Fibroblast of villous mesenchyme (primary cell): ENCODE data around the gene RAB15. TPM values are rescaled to one million over a fixed set of nuclear protein-coding genes. Genes with fewer than 3 reads are reported as not detected.
A peak's percentile ranks its signal among the peaks of the same experiment; 100 is the strongest.

ENCODE experiments used
- DNase-seq: peaks from one replicate; pipeline ENCODE4 v3.0.0-alpha.2; 2010; ENCODE audit warnings: low read depth
- H3K4me3 ChIP-seq: 2 replicates; pipeline ENCODE4 v1.5.1; 2011; ENCODE audit warnings: low read depth, mild to moderate bottlenecking, low read length
- CTCF ChIP-seq: IDR thresholded peaks from 2 replicates; pipeline ENCODE4 v1.5.1; 2012; ENCODE audit warnings: low read depth, mild to moderate bottlenecking, low read length; ENCODE audit not compliant: insufficient read depth
- total RNA-seq: library from RNA; depleted of rRNA; stranded (reverse); fragments of >200 nt; gene quantifications from 2 replicates; pipeline ENCODE4 v1.2.3, GENCODE V29; 2012

RAB15 gene
- total RNA-seq, 1 donor, result 3.5 TPM

DNA sequence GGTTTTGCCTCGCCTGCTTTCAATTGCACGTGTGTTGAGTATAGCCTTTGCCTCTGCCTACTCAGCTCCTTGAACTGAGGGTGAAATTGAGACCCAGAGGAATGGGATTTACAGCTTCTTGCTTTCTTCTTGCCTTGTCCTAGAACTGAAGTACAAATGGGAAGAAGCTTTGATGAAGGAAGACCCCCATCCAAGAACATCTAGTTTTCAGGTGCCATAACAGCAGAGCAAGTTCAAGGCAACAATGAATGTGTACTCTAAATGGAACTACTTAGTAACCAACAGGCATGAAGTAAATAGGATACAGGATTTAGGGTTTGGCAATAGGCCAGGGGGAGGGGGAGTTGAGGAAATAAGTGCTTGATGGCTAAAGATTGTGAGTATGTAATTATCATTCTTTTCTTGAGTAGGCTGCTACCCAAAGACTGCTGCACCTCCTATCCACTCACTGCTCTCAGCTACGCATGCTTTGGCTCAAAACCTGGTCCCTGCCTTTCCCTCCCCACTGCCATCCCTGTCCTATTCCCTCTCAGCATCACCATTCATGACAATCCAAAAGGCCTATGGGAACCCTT is 31.7 kb downstream of the RAB15 start:
- no peak overlapping the region for H3K4me3 ChIP-seq
- DNase-seq, result no peak
- no peak for TF ChIP-seq CTCF

GRCh38 chr14:64939817-64940190 is 32.3 kb downstream of the RAB15 start:
- no peak for TF ChIP-seq CTCF
- H3K4me3 ChIP-seq, result no peak overlapping the region
- DNase-seq, result no peak

DNA sequence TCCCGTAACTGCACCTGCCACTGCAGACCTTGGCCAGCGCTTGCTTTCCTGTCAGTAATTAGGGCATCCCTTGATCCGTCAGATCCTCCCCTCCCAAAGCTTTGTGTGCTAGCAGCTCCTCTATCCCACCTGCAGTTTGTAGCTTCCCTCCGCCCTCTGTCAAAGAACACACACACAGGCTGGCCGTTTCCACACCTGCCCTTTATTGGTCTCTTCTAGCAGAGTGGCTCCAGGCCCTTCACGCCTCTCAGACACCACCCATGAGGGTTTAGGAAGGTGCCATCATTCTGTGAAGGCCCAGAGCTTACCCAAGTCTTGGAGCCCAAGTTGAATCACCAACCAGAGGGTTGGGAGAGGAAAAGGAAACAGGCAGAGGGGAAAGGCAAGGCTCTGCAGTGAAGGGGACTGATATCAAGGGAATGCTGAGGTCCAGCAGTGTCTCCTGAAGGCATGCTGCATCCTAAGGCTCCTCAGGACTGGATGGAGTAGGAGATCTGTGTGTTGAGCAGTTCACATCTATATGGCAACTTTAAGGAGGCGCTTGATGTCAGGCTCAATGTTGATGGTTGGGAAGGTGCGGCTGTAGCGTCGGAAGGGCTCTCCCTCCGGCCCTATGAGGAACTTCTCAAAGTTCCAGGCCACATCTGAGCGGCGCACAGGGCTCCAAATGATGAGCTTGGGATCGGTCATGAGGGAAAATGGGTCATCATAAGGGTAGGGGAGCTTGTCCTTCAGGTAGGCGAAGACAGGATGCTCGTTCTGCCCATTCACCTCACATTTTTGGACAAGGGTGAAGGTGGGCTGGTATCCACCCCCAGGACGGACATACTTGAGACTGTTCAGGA is 32.9 kb downstream of the RAB15 start:
- no peak for DNase-seq
- TF ChIP-seq CTCF, result no peak
- H3K4me3 ChIP-seq, result no peak overlapping the region

DNA sequence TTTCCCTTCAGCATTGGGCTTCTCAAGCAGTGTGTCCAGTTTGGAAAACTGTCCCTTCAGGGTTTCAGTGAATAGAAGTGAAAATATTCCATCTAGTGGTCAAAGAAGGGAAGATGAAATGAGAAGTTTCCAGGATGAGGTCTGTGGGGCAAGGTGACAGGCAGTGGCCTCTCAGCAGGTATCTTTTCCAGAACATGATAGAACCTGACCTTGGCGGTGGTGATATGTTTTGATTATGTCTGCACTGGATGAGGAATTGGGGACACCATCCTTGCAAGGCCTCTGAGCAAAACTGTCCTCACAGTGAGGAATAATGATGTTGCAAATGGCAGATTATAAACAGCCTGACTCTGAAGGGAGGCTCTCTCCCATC is 34.3 kb downstream of the RAB15 start:
- TF ChIP-seq CTCF, result peak; percentile 30
- DNase-seq, result peak; percentile 8

DNA sequence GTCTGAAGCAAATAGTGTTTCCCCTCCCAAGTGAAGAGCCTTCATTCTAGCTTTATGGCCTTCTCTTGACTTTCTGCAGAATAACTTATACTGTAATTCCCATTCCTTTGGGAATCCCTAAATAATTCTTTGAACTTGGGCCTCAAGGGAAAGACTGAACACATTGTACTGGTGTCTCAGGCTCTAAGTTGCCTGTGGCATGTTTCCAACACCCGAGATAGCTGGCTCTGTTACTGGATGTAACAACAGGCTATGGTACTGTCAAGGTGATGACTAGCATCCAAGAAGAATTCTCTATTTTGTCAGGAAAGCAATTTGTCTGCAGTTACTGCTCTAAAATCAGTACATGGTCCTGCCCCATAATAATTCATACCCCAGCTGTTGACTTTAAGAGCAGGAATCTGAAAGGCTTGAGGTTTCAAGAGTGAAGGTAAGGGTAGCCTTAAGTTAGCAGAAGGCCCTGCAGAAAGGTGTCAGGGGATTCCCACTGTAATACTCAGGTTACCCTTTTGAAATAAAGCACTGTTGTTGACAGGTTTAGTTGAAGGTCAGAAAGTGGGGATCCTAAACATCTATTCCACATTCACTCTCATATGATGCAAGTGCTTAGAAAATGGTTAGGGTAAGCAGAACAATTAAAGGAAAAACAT is 34.8 kb downstream of the RAB15 start:
- no peak for TF ChIP-seq CTCF
- H3K4me3 ChIP-seq, result no peak overlapping the region
- no peak for DNase-seq

More for the DNA sequence above, 34.3 kb downstream of the RAB15 start:
- no peak overlapping the region for H3K4me3 ChIP-seq

GRCh38 chr14:64935508-64935907 is 36.6 kb downstream of the RAB15 start:
- no peak for DNase-seq
- TF ChIP-seq CTCF, result no peak
- H3K4me3 ChIP-seq, result no peak overlapping the region
